Astrocyte of the cerebellum (primary cell): ENCODE measurements around the gene SLC39A13.

Experiments used
- DNase-seq: peaks from one replicate; pipeline ENCODE4 v3.0.0-alpha.2; 2011; ENCODE audit warnings: low read depth
- H3K4me3 ChIP-seq: 2 replicates; pipeline ENCODE4 v1.5.1; 2011; ENCODE audit warnings: mild to moderate bottlenecking, low read depth, low read length, moderate library complexity
- in situ Hi-C: cut with HindIII; loops from 2 replicates; pipeline ENCODE4 v1.10.0; 2017; ENCODE audit warnings: low sequenced_read_pairs
- TF ChIP-seq, protein P1 (sequence below): IDR thresholded peaks from 2 replicates; pipeline ENCODE4 v1.5.1; 2012; ENCODE audit warnings: low read length, low read depth, moderate library complexity, mild to moderate bottlenecking; ENCODE audit errors: missing control alignments

The SLC39A13 gene

DNA sequence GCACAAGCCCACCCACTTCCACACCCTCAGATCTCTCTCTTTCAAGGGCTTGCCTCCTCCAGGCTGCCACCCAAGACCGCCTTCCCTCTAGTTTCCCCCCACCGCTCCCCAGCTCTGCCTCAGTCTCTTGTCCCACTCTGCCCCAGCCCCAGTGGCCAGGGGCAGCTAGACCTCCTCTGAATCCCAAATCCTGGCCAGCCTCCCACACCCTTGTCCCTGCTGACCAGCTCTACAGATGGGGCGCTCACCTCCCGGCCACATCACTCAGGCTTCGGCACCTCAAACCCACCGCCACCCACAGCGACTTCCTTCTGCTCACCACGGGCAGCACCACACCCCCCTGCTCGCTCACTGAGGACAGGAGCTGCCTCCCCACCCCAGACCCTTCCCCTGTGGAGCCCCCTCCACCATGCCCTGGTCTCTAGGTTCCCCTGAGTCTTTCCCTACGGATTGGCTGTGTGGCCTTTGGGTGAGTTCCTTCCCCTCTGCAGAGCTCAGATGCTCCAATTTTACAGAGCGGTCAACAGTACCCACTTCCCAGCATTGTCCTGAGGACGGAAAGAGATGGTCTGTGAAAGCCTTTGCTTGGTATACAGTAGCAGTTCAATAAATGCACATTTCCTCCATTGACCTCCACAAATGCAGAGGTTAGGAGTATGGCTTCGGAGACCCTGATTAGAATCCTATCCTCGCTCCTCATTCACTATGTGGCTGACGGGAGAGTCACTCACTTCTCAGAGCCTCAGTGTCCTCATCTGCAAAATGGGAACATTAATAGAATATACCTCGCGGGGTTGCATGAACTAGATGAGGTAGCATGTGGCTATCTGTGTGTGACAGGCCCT is 18.6 kb upstream of the SLC39A13 start:
- H3K4me3 ChIP-seq = no peak overlapping the region
- DNase-seq = no peak
- in situ Hi-C loops = no loop called here
- TF ChIP-seq, protein P1, sequence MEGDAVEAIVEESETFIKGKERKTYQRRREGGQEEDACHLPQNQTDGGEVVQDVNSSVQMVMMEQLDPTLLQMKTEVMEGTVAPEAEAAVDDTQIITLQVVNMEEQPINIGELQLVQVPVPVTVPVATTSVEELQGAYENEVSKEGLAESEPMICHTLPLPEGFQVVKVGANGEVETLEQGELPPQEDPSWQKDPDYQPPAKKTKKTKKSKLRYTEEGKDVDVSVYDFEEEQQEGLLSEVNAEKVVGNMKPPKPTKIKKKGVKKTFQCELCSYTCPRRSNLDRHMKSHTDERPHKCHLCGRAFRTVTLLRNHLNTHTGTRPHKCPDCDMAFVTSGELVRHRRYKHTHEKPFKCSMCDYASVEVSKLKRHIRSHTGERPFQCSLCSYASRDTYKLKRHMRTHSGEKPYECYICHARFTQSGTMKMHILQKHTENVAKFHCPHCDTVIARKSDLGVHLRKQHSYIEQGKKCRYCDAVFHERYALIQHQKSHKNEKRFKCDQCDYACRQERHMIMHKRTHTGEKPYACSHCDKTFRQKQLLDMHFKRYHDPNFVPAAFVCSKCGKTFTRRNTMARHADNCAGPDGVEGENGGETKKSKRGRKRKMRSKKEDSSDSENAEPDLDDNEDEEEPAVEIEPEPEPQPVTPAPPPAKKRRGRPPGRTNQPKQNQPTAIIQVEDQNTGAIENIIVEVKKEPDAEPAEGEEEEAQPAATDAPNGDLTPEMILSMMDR = no peak

DNA sequence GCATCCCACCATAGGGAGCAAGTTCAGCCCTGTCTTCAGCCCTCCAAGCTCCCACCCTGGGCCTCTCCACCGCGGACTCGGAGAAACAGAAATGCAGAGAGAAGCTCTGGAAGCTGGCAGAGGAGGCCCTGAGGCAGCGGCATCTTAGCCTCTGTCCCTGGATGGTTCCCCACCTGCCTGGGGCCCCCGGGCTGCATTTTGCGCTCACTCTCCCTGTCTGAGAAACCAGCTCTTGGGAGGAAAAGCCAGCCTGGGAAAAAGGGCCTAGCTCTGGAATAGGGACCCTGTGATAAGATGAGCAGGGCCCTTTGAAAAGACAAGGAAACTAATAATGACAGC is 18.0 kb upstream of the SLC39A13 start:
- in situ Hi-C loops = no loop called here
- TF ChIP-seq, protein P1 = no peak

DNA sequence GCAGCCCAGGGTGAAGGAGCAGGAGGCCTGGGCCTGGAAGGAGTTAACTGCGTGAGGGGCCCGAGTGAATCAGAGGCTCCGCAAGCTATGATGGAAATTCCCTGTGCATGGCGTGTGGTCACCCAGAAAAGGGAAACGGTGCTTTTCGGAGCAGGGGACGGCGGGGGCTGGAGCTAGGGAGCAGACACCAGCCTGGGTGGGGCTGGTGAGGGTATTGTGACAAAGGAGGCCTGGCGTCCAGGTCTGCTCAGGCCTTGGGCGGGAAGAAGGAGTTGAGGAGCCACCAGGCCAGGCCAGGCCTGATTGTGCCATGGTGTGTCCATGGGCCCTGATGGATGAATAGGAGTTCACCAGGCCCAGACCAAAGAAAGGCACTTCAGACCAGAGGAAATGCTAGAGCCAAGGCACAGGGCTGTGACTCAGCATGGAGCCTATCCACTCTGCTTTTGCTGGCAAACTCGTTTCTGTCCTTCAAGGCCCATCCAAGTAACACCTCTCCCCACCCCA is 17.3 kb upstream of the SLC39A13 start:
- no peak for DNase-seq
- in situ Hi-C loops = no loop called here
- H3K4me3 ChIP-seq = no peak overlapping the region
- TF ChIP-seq, protein P1 = no peak

More for the DNA sequence above, 18.0 kb upstream of the SLC39A13 start:
- DNase-seq = no peak
- no peak overlapping the region for H3K4me3 ChIP-seq

DNA sequence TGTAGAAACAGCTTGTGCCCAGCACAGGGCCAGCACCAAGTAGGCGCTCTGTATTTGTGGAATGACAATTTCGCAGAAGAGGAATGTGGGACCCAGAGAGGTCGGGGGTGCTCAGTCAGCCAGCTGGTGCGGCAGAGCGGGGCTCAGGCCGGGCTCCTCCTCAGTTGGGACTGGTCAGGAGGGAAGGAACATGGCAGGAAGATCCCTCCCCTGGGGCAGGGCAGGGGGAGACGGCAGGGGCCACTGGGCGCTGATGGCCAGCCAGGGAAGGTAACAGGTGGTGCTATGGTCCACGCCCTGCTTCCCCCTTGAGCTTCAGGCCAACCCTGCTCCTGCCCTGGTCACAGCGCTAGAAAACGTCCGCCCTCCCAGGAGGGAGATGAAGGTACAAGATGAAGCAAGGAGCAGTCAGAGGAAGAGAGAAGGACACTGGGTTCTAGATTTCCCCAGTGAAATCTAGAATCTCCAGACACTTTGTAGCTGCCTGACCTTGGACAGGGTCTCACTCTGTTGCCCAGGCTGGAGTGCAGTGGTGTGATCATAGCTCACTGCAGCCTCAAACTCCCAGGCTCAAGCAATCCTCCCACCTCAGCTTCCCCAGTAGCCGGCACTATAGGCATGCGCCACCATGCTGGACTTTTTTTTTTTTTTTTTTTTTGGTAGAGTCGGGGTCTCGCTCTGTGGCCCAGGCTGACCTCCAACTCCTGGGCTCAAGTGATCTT is 16.5 kb upstream of the SLC39A13 start:
- no peak overlapping the region for H3K4me3 ChIP-seq
- no peak for DNase-seq
- in situ Hi-C loops = no loop called here
- TF ChIP-seq, protein P1 = no peak

DNA sequence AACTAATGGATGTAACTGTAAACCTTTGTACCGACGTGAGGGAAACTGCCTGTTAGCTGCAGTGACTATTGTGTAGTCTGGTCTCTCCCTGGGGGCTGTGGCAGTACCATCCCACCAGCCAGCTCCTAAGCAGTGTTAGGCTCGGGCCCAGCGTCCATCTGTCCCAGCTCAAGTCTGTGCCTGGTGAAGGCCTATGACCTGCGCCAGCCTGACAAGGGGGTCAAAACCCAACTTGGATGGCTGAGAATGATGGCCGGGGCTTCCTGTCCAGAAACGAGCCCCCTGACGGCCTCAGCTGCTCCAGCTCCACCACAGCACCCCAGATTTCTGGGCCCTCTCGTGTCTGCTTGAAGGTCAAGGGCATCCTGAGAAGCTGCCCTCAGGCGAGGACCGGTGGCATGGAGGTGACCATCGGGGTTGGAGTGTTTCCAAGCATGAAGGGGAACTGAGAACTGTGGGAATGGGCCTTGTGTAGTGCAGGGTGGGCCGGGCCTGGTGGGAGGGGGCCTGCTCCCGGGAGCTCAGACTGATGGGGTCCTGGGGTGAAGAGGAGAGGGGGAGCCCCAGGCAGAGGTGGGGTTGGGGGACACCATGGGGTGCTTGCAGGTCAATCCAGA is 15.7 kb upstream of the SLC39A13 start:
- no peak overlapping the region for H3K4me3 ChIP-seq
- in situ Hi-C loops = no loop called here
- DNase-seq = no peak
- TF ChIP-seq, protein P1 = no peak
